Measurements from ENCODE around the gene AP5S1. TPM values are rescaled to one million over a fixed set of nuclear protein-coding genes. Genes with fewer than 3 reads are reported as not detected.

The AP5S1 gene
- total RNA-seq, 1 donor, result 20.4 TPM

- no peak for DNase-seq (ENCODE audit: low read depth)
- TF ChIP-seq CTCF (IDR thresholded peaks at IDR 0.05; ENCODE audit: insufficient read depth, low read length), result no peak
- no peak overlapping the region for H3K4me3 ChIP-seq (ENCODE audit: low read depth, low read length)
Measured at GRCh38 chr20:3858689-3859088, 38.3 kb downstream of the AP5S1 start.

- no peak for DNase-seq (ENCODE audit: low read depth)
- no peak for TF ChIP-seq CTCF (IDR thresholded peaks at IDR 0.05; ENCODE audit: insufficient read depth, low read length)
- no peak overlapping the region for H3K4me3 ChIP-seq (ENCODE audit: low read depth, low read length)
Measured at GRCh38 chr20:3861191-3861590, 40.8 kb downstream of the AP5S1 start.

- no peak for DNase-seq (ENCODE audit: low read depth)
- H3K4me3 ChIP-seq (ENCODE audit: low read depth, low read length), result no peak overlapping the region
- no peak for TF ChIP-seq CTCF (IDR thresholded peaks at IDR 0.05; ENCODE audit: insufficient read depth, low read length)
Measured at GRCh38 chr20:3862333-3862732, 42.0 kb downstream of the AP5S1 start.

- no peak for DNase-seq (ENCODE audit: low read depth)
- no peak overlapping the region for H3K4me3 ChIP-seq (ENCODE audit: low read depth, low read length)
- TF ChIP-seq CTCF (IDR thresholded peaks at IDR 0.05; ENCODE audit: insufficient read depth, low read length), result no peak
Measured at GRCh38 chr20:3863317-3863716, 43.0 kb downstream of the AP5S1 start.

- H3K4me3 ChIP-seq (ENCODE audit: low read depth, low read length), result no peak overlapping the region
- no peak for DNase-seq (ENCODE audit: low read depth)
- TF ChIP-seq CTCF (IDR thresholded peaks at IDR 0.05; ENCODE audit: insufficient read depth, low read length), result no peak
Measured at GRCh38 chr20:3864518-3864917, 44.2 kb downstream of the AP5S1 start.

GRCh38 chr20:3865152-3865886, 45.0 kb downstream of the AP5S1 start:
- no peak for DNase-seq (ENCODE audit: low read depth)
- no peak for TF ChIP-seq CTCF (IDR thresholded peaks at IDR 0.05; ENCODE audit: insufficient read depth, low read length)
- no peak overlapping the region for H3K4me3 ChIP-seq (ENCODE audit: low read depth, low read length)
